Fibroblast of the aortic adventitia (primary cell): ENCODE results near the gene LURAP1L. TPM values are rescaled to one million over a fixed set of nuclear protein-coding genes. Genes with fewer than 3 reads are reported as not detected.

ENCODE experiments used
- DNase-seq: peaks from one replicate; pipeline ENCODE4 v3.0.0-alpha.2; 2010; ENCODE audit warnings: low read depth
- H3K4me3 ChIP-seq: 2 replicates; pipeline ENCODE4 v1.5.1; 2011; ENCODE audit warnings: low read depth, mild to moderate bottlenecking, control low read depth, low read length, moderate library complexity
- CTCF ChIP-seq: IDR thresholded peaks from 2 replicates; pipeline ENCODE4 v1.5.1; 2011; ENCODE audit warnings: mild to moderate bottlenecking, low read length, control low read depth, inconsistent platforms; ENCODE audit not compliant: insufficient read depth
- total RNA-seq: library from RNA; depleted of rRNA; stranded (reverse); fragments of >200 nt; gene quantifications from 2 replicates; pipeline ENCODE4 v1.2.3, GENCODE V29; 2012; ENCODE audit warnings: low replicate concordance

Gene LURAP1L
- total RNA-seq, 1 donor, result 47.5 TPM

DNA sequence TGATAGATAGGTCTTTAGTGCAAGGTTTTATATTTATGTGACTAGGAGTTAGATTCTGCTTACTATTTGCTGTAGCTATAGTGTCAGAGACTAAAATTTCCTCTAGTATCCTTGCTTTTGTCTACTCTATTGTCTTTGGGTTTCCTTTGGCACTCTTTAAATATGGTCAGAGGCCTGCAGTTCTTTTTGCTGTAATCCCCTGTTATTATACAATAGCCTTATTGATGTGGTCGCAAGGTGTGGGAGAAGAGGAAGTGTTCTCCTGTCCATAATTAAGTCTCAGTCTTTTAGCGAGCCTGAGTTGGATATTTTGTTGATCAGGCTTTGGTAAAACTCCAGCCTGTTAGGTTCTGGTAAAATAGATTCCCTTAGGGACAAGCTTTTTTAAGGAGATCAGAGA lies 34.9 kb downstream of the LURAP1L start:
- DNase-seq, result no peak
- TF ChIP-seq CTCF, result no peak
- no peak overlapping the region for H3K4me3 ChIP-seq

DNA sequence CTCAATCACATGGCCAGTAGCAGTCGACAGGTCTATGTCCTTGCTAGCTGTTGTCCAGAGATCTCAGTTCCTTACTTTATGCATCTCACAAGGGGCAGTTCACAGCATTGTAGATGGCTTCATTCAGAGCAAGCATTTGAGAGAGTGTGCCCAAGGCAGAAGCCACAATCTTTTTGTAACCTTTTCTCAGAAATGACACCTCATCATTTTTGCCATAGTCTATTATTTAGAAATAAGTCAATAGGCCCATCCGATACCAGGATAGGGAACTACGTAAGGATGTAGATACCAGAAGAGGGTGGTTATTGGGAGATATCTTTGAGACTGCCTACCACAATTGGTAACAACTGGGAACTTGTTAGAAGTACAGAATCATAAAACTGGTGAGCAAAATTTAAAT lies 37.1 kb downstream of the LURAP1L start:
- no peak for DNase-seq
- TF ChIP-seq CTCF, result no peak
- no peak overlapping the region for H3K4me3 ChIP-seq

GRCh38 chr9:12812710-12813109 lies 37.9 kb downstream of the LURAP1L start:
- H3K4me3 ChIP-seq, result no peak overlapping the region
- peak; percentile 46 for DNase-seq
- no peak for TF ChIP-seq CTCF

DNA sequence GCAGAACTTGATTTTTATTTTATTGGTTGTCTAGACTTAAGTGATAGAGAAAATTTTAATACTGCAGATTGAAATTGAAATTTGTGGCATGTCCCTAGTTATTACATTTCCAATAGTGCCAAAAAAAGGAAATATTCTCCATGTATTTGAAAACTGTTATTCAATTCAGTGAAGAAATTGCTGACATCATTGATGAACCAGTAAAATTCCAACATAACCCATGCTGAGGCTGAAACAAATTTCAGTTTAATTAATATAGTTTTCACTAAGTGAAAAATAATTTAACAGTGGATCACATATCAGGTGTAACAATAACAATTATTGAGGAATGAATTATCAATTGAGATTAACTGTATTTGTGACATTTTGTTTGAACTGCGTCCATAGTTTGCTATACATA lies 38.7 kb downstream of the LURAP1L start:
- peak; percentile 51 for DNase-seq
- no peak overlapping the region for H3K4me3 ChIP-seq
- TF ChIP-seq CTCF, result no peak

- H3K4me3 ChIP-seq, result peak overlapping the region; percentile 49
- peak; percentile 59 for TF ChIP-seq CTCF
- DNase-seq, result peak; percentile 100
Observed at GRCh38 chr9:12813960-12814876, 39.4 kb downstream of the LURAP1L start.

GRCh38 chr9:12814877-12815237 lies 40.0 kb downstream of the LURAP1L start:
- no peak overlapping the region for H3K4me3 ChIP-seq
- no peak for DNase-seq
- TF ChIP-seq CTCF, result no peak
